HG03575 (cell line): ENCODE data around the gene MYO15A.
"Not testable (repeated sequence)": the region's sequence is repeated elsewhere in the genome, so short reads cannot be mapped to it uniquely, and the experiment has no call there.

Source experiments
- ATAC-seq: cut with Tn5 transposase; IDR thresholded peaks from one replicate; pipeline ENCODE4 v1.9.1; 2021; ENCODE audit not compliant: unreplicated experiment, insufficient number of reproducible peaks, low FRiP score; ENCODE audit errors: extremely low read depth

MYO15A gene

GRCh38 chr17:18191967-18192366, 83.4 kb downstream of the MYO15A start:
- ATAC-seq, result no peak

- ATAC-seq, result no peak
Observed at GRCh38 chr17:18194394-18194793, 85.8 kb downstream of the MYO15A start.

- ATAC-seq, result no peak
Observed at GRCh38 chr17:18194804-18195203, 86.2 kb downstream of the MYO15A start.

- ATAC-seq, result no peak
Observed at GRCh38 chr17:18195246-18195645, 86.7 kb downstream of the MYO15A start.

GRCh38 chr17:18197535-18198194, 89.1 kb downstream of the MYO15A start:
- ATAC-seq, result no peak

- no peak for ATAC-seq
Observed at GRCh38 chr17:18198530-18198929, 90.0 kb downstream of the MYO15A start.

- no peak for ATAC-seq
Observed at GRCh38 chr17:18201108-18201507, 92.6 kb downstream of the MYO15A start.

- no peak for ATAC-seq
Observed at GRCh38 chr17:18203308-18203707, 94.8 kb downstream of the MYO15A start.

- no peak for ATAC-seq
Observed at GRCh38 chr17:18205861-18206260, 97.3 kb downstream of the MYO15A start.

- no peak for ATAC-seq
Observed at GRCh38 chr17:18206962-18207361, 98.4 kb downstream of the MYO15A start.

- no peak for ATAC-seq
Observed at GRCh38 chr17:18208092-18208491, 99.5 kb downstream of the MYO15A start.

- ATAC-seq, result no peak
Observed at GRCh38 chr17:18213666-18214270, 105.2 kb downstream of the MYO15A start.

- not testable (repeated sequence) for ATAC-seq
Observed at GRCh38 chr17:18216906-18217305, 108.3 kb downstream of the MYO15A start.

- no peak for ATAC-seq
Observed at GRCh38 chr17:18217412-18218015, 109.0 kb downstream of the MYO15A start.

GRCh38 chr17:18218756-18219415, 110.3 kb downstream of the MYO15A start:
- ATAC-seq, result no peak

GRCh38 chr17:18224053-18224386, 115.5 kb downstream of the MYO15A start:
- ATAC-seq, result no peak

GRCh38 chr17:18224387-18225120, 116.0 kb downstream of the MYO15A start:
- ATAC-seq, result no peak

GRCh38 chr17:18225121-18225641, 116.6 kb downstream of the MYO15A start, which contains the start of gene LLGL1:
TSS of gene LLGL1 (plus strand) at chr17:18225635. CDS start at chr17:18225683, 48 bp downstream.
- no peak for ATAC-seq

- no peak for ATAC-seq
Observed at GRCh38 chr17:18225642-18226283, 117.2 kb downstream of the MYO15A start.
